Epithelial cell of prostate (primary cell): Measurements from ENCODE around the gene ZNF768.
A peak's percentile ranks its signal among the peaks of the same experiment; 100 is the strongest.

Source experiments
- DNase-seq: peaks from one replicate; pipeline ENCODE4 v3.0.0-alpha.2; 2011; ENCODE audit warnings: low read depth, low spot score
- H3K27ac ChIP-seq: fragments of 450-650 bp; 2 replicates; pipeline ENCODE4 v1.5.1; 2017; ENCODE audit warnings: mild to moderate bottlenecking

ZNF768 gene

DNA sequence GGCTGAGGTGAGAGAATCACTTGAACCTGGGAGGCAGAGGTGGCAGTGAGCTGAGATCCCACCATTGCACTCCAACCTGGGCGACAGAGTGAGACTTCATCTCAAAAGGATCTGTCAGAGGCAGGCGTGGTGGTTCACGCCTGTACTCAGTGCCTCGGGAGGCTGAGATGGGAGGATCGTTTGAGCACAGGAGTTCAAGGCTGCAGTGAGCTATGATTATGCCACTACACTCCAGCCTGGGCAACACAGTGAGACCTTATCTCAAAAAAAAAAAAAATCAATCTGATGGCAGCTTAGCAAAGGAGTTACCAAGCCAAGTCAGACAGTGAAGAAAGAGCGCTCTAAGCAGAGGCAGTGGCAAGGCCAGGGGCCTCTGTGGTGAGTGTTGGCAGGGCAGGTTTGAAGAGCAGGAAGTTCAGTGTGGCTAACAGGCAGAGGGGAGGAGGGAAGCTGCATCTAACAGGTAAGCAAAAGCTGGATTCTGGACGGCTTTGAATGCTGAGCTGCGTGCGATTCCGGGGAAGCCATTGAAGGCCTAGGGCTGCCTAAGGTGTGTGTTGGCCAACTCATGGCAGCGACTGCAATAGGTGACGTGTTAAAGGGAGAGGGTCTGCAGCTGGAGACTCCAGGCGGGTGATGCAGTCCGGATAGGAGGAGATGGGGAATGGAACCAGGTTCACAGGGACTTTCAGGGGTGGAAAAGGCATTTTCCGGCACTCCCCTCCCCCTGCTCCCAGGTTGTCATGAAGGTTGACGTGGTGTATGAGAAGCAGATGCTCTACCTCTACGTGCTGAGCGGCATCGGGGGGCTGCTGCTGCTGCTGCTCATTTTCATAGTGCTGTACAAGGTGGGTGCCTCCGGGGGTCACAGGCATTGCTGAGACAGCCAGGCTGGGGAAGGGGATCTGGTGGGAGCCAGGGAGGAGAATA lies 7.0 kb downstream of the ZNF768 start:
- H3K27ac ChIP-seq, result no peak overlapping the region
- DNase-seq, result no peak

- no peak for DNase-seq
- H3K27ac ChIP-seq, result no peak overlapping the region
These were observed 7.8 kb downstream of the ZNF768 start for GRCh38 chr16:30518552-30518951.

GRCh38 chr16:30515275-30515674 lies 11.1 kb downstream of the ZNF768 start:
- DNase-seq, result no peak
- H3K27ac ChIP-seq, result no peak overlapping the region

DNA sequence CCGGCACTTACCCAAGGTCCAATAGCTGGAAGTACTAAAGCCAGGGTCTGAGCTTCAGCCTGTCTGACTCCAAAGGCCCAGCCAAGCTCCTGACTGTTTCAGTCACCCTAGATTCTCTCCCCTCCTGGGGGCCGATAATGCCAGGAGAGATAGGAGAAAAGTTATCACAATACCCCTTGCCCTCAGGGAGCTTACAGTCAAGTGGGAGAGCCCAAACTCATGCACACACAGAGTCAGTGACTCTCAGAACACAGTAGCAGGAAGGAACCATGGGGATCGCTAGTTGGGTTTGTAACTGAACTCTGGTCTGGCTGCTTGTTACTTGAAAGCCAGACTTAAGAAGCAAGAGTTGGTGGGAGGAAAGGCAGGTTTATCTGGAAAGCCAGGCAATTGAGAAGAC lies 14.9 kb downstream of the ZNF768 start:
- DNase-seq, result no peak
- H3K27ac ChIP-seq, result no peak overlapping the region

GRCh38 chr16:30510376-30510938 lies 15.9 kb downstream of the ZNF768 start:
- DNase-seq, result no peak
- no peak overlapping the region for H3K27ac ChIP-seq

DNA sequence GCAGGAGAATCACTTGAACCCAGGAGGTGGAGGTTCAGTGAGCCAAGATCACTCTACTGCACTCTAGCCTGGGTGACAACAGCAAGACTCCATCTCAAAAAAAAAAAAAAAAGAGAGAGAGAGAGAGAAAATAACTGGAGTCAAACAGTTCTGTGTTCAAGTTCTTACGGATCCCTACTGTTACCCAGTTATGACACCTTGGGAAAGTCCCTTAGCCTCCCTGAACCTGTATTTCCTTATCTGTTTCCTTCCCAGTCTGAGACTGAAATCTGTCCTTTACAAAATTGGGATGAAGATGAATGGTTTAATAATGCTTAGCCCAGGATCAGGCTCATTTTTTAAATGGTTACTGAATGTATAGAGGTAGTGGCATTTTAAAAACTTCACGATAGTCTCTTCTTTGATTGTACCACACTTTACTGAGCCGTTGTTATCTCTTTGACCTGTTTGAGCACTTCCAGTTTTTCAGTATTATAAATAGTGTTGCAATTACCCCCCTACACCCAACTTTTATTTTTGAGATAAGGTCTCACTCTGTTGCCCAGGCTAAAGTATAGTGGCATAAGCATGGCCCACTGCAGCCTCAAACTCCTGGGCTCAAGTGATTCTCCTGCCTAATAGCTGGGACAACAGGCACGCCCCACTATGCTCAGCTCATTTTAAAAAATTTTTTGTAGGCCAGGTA lies 17.1 kb downstream of the ZNF768 start:
- H3K27ac ChIP-seq, result no peak overlapping the region
- DNase-seq, result no peak

- no peak overlapping the region for H3K27ac ChIP-seq
- DNase-seq, result no peak
These were observed 22.7 kb downstream of the ZNF768 start for GRCh38 chr16:30503403-30504296.

- DNase-seq, result no peak
- no peak overlapping the region for H3K27ac ChIP-seq
These were observed 27.1 kb downstream of the ZNF768 start for GRCh38 chr16:30499284-30499683.

- H3K27ac ChIP-seq, result no peak overlapping the region
- no peak for DNase-seq
These were observed 31.7 kb downstream of the ZNF768 start for GRCh38 chr16:30494709-30495108.

DNA sequence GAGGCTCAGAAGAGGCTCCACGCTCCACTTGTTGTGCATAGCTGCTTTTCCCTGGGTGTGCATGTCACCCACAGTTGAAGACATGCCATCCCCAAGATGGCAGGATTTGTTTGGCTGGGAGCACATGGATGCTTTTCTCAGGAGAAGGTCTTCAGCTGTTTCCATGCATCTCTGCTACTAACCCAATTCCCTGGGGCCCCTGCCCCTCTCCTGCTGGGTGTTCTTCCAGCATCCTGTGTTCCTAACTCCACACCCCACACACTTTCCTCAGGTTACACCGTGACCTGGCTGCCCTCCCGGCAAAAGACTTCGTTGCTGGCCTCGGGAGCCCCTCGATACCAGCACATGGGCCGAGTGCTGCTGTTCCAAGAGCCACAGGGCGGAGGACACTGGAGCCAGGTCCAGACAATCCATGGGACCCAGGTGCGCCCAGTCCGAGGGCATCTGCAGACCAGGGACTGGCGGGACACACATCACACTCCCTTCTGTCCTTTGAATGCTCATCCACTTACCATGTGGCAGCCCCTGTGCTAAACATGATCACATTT lies 32.4 kb downstream of the ZNF768 start:
- H3K27ac ChIP-seq, result no peak overlapping the region
- no peak for DNase-seq

- DNase-seq, result peak; percentile 20
- no peak overlapping the region for H3K27ac ChIP-seq
These were observed 34.5 kb downstream of the ZNF768 start for GRCh38 chr16:30491744-30492308.

DNA sequence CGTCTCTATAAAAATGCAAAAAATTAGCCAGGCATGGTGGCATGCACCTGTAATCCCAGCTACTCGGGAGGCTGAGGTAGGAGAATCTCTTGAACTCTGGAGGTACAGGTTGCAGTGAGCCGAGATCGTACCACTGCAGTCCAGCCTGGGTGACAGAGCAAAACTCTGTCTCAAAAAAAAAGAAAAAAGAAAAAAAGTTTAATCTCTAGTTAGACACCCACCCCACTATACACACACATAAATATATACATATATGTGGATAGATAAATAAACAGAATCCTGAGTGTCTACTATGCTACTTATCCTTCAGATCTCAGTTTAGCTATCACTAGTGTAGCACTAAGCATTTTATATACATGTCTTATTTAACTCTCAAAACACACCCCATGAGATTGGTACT lies 35.1 kb downstream of the ZNF768 start:
- H3K27ac ChIP-seq, result no peak overlapping the region
- DNase-seq, result no peak

DNA sequence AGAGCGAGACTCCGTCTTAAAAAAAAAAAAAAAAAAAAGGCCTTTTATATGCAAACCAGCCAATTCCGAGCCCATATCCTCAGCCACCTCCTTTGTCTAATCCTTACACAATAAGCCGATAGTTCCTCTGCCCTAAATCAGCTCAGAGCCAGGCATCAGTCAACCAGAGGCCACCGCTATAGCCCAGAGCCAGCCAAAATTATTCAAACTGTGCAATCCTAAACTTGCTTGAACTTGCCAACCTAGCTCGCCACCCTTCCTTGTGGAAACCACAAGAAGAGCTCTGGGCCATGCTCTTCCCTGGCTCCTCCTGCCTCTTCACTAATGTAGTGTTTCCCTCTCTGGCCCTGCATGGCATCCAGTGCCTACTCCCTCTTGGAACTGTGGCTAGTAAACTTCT lies 36.2 kb downstream of the ZNF768 start:
- DNase-seq, result peak; percentile 91

DNA sequence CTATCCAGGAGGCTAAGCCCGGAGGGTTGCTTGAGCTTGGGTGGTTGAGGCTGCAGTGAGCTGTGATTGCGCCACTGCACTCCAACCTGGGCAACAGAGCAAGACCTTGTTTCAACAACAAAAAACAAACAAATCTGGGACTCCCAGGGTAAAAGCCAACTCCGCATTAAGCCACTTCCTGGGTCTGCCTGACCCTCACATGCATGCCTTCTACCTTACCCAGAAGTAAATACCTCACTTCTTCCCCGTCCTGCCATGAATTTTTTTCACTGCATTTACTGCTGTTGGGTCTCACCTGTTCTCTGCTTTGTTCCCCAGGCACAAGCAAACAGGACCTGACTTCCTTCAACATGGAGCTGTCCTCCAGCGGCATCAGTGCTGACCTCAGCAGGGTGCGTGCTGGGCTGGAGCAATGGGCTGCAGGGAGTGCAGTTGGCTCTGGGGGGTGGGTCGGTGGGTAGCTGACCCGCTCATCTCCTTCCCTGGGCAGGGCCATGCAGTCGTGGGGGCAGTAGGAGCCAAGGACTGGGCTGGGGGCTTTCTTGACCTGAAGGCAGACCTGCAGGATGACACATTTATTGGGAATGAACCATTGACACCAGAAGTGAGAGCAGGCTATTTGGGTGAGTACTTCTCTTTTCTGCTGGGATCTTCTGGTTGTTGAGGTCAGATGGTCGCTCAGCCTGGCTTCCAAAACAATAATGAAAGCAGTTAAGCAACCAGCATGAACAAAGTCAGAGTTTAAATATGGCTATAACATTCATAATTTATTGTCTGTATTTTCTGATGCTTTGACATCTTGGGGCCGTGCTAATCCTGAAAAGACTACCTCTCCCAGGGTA lies 37.4 kb downstream of the ZNF768 start:
- no peak overlapping the region for H3K27ac ChIP-seq
- DNase-seq, result no peak

More for the DNA sequence above, 36.2 kb downstream of the ZNF768 start:
- H3K27ac ChIP-seq, result peak overlapping the region; percentile 57

DNA sequence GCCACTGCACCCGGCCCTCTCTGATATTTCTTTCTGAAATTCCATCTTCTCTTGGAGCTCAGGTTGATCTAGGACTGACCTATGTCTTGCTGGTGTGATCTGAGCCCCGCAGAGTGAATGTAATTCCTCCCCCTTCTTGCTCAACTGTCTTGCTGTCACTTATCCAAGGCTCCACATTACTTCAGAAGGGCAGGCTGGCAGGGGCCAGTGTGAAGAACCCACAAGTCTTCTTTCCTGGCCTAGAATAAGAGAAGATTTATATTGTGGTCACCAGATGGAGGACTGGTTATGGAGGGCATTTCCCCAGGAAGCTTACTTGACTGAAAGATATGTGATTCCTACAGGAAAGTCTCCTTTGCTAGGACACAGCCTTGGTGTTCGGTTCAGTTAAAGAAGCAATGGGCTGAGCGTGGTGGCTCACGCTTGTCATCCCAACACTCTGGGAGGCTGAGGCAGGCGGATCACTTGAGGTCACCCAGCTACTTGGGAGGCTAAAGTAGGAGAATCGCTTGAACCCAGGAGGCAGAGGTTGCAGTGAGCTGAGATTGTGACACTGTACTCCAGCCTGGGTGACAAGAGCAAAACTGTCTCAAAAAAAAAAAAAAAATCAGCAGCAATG lies 40.4 kb downstream of the ZNF768 start:
- no peak for DNase-seq
- H3K27ac ChIP-seq, result no peak overlapping the region

DNA sequence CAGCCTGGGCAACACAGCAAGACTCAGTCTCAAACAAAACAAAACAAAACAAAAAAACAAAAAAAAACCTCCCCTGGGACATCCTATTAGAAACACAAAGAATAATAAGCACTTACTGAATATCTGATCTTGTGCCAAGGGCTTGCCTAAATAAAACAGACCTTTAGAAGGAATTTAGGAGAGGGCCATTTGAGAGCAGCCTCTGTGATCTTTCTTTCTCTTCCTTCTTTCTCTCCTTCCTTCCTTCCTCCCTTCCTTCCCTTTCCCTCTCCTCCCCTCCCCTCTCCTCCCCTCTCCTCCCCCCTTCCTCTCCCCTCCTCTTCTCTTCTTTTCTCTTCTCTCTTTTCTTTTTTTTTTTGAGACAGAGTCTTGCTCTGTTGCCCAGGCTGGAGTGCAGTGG lies 41.5 kb downstream of the ZNF768 start:
- DNase-seq, result no peak
- H3K27ac ChIP-seq, result no peak overlapping the region

DNA sequence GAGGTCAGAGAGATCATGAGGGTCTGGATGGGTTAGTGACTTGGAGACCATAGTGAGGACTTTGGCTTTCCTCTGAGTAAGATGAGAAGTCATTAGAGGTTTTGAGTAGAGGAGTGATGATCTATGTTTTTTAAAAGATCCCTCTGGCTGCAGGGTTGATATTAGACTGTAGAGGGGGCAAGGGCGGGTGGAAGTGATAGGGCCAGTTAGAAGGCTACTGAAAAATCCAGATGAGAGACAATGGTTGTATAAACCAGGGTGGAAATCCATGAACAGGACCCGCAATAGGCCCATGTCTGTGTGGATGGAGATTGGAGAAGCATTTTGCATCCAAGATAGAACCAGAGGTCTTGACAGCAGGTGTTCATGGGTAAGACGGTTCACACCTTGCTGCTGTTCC lies 44.0 kb downstream of the ZNF768 start:
- DNase-seq, result no peak
- no peak overlapping the region for H3K27ac ChIP-seq

DNA sequence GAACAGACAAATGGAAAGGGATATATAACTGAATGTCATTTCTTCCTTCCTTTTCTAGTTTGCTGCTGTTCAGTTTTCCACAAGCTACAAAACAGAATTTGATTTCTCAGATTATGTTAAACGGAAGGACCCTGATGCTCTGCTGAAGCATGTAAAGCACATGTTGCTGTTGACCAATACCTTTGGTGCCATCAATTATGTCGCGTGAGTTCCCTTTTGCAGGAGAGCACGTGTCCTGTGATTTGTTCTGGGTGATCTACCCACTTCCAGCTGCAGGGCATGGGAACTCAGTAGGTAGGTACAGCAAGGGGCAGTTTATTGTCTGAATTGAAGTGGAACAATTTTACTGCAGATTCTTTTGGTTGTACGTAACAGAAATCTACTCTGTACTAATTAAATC lies 45.0 kb downstream of the ZNF768 start:
- no peak for DNase-seq
- H3K27ac ChIP-seq, result no peak overlapping the region
